Measurements from ENCODE around the gene RIMBP2. TPM values are rescaled to one million over a fixed set of nuclear protein-coding genes. Genes with fewer than 3 reads are reported as not detected.

The RIMBP2 gene
- polyA plus RNA-seq, 1 donor from 2014 or later, result 14.6 TPM

- H3K4me2 ChIP-seq (ENCODE audit: low read length), result no peak overlapping the region
- H3K36me3 ChIP-seq (ENCODE audit: insufficient read depth, low read length), result no peaks in the 10 kb centered on the region
- peaks cover 6% of the 10 kb centered on the region for H3K9me3 ChIP-seq (ENCODE audit: low read length)
- H3K27me3 ChIP-seq (ENCODE audit: insufficient read depth, low read depth, low read length), result no peaks in the 10 kb centered on the region
- H3K79me2 ChIP-seq (replicated peaks; ENCODE audit: insufficient read depth, low read length), result no peaks in the 10 kb centered on the region
- TF ChIP-seq EZH2 (IDR thresholded peaks at IDR 0.05; ENCODE audit: borderline replicate concordance, insufficient read depth, low read length, poor library complexity, severe bottlenecking) (no peak), RAD21 (conservative IDR thresholded peaks at IDR 0.05) (no peak), CTCF (IDR thresholded peaks at IDR 0.05; ENCODE audit: poor library complexity, severe bottlenecking) (no peak), MXI1 (conservative IDR thresholded peaks at IDR 0.05; ENCODE audit: poor library complexity, severe bottlenecking) (no peak), TAF1 (IDR thresholded peaks at IDR 0.05; ENCODE audit: low read depth) (no peak), REST (IDR thresholded peaks at IDR 0.05; ENCODE audit: borderline replicate concordance) (no peak)
- no peak overlapping the region for H2AFZ ChIP-seq (ENCODE audit: low read depth, low read length)
- no peak overlapping the region for H3K4me3 ChIP-seq (ENCODE audit: low read length)
- no peaks in the 10 kb centered on the region for H3F3A ChIP-seq (ENCODE audit: insufficient read depth, low read length, poor library complexity, severe bottlenecking)
- no peak overlapping the region for H3K9ac ChIP-seq (ENCODE audit: low read length)
- H3K27ac ChIP-seq (ENCODE audit: low read length), result no peak overlapping the region
- H4K20me1 ChIP-seq (ENCODE audit: insufficient read depth), result no peaks in the 10 kb centered on the region
- H3K9me2 ChIP-seq (ENCODE audit: insufficient read depth, low read length), result no peaks in the 10 kb centered on the region
Measured at GRCh38 chr12:130470969-130471368, 245.1 kb downstream of the RIMBP2 start.

GRCh38 chr12:130469552-130469951 lies 246.5 kb downstream of the RIMBP2 start:
- Histone ChIP-seq H3F3A (ENCODE audit: insufficient read depth, low read length, poor library complexity, severe bottlenecking) (no peaks in the 10 kb centered on the region), H3K27ac (ENCODE audit: low read length) (no peak overlapping the region), H3K9ac (ENCODE audit: low read length) (no peak overlapping the region), H3K79me2 (replicated peaks; ENCODE audit: insufficient read depth, low read length) (no peaks in the 10 kb centered on the region), H3K4me2 (ENCODE audit: low read length) (no peak overlapping the region), H3K9me2 (ENCODE audit: insufficient read depth, low read length) (no peaks in the 10 kb centered on the region), H4K20me1 (ENCODE audit: insufficient read depth) (no peaks in the 10 kb centered on the region), H3K4me3 (ENCODE audit: low read length) (no peak overlapping the region), H3K36me3 (ENCODE audit: insufficient read depth, low read length) (no peaks in the 10 kb centered on the region), H2AFZ (ENCODE audit: low read depth, low read length) (no peak overlapping the region), H3K9me3 (ENCODE audit: low read length) (peaks cover 6% of the 10 kb centered on the region), H3K27me3 (ENCODE audit: insufficient read depth, low read depth, low read length) (no peaks in the 10 kb centered on the region)
- TF ChIP-seq CTCF (IDR thresholded peaks at IDR 0.05; ENCODE audit: poor library complexity, severe bottlenecking) (no peak), RAD21 (conservative IDR thresholded peaks at IDR 0.05) (no peak), REST (IDR thresholded peaks at IDR 0.05; ENCODE audit: borderline replicate concordance) (no peak), EP300 (conservative IDR thresholded peaks at IDR 0.05; ENCODE audit: poor library complexity, severe bottlenecking) (no peak), TAF1 (IDR thresholded peaks at IDR 0.05; ENCODE audit: low read depth) (no peak), SMC3 (conservative IDR thresholded peaks at IDR 0.05; ENCODE audit: poor library complexity) (no peak), MXI1 (conservative IDR thresholded peaks at IDR 0.05; ENCODE audit: poor library complexity, severe bottlenecking) (no peak), EZH2 (IDR thresholded peaks at IDR 0.05; ENCODE audit: borderline replicate concordance, insufficient read depth, low read length, poor library complexity, severe bottlenecking) (no peak), POLR2AphosphoS5 (IDR thresholded peaks at IDR 0.05) (no peak)

Data from neural cell (in vitro differentiated cells).